HG02943 (cell line): Measurements from ENCODE around the gene RAB3C.
"Not testable (repeated sequence)": the region's sequence is repeated elsewhere in the genome, so short reads cannot be mapped to it uniquely, and the experiment has no call there.

Source experiments
- ATAC-seq: cut with Tn5 transposase; IDR thresholded peaks from one replicate; pipeline ENCODE4 v1.9.1; 2021; ENCODE audit warnings: mild to moderate bottlenecking, low read depth, moderate library complexity; ENCODE audit not compliant: unreplicated experiment

The RAB3C gene

DNA sequence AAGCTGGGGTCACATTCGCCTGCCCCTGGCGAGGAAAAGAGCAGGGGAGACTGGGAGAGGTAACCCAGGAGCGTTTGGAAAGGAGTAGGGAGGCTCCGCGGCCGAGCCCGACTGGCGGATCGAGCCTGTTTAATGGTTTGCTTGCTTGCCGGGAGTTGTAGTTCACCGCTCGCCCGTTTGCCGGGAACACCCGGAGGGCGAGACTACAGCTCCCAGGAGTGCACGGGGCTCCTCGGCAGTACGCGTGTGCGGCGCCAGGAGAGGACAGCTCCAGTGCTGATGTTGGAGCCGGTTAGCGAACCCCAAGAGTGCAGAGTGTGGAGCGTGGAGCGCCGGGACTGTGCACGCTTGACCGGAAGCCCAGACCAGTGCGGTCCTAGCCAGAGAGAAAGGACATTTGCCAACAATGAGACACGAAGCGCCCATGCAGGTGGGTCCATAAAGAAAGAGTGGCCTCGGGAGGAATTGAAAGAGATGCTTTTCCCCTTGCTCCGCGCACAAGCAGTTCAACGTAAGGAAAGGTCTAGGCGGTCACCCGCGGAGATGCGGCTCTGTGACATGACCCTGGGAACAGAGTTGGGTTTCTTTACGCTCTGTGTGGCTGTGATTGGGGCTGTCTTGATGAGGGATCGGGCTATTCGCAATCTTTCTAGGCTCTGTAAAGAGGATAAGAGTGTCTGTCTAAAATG is at the start of gene RAB3C:
TSS of gene RAB3C (plus strand) at position 273 of the 689 bp plus-strand sequence. CDS start at position 407, 134 bp downstream.
- ATAC-seq, result peak; percentile 100

DNA sequence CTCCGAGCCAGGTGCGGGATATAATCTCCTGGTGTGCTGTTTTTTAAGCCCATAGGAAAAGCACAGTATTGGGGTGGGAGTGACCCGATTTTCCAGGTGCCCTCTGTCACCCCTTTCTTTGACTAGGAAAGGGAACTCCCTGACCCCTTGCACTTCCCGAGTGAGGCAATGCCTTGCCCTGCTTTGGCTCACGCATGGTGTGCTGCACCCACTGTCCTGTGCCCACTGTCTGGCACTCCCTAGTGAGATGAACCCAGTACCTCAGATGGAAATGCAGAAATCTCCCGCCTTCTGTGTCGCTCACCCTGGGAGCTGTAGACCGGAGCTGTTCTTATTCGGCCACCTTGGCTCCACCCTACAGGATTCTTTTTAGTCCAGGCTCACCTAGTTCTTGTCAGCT is 40.9 kb upstream of the RAB3C start:
- ATAC-seq, result not testable (repeated sequence)

DNA sequence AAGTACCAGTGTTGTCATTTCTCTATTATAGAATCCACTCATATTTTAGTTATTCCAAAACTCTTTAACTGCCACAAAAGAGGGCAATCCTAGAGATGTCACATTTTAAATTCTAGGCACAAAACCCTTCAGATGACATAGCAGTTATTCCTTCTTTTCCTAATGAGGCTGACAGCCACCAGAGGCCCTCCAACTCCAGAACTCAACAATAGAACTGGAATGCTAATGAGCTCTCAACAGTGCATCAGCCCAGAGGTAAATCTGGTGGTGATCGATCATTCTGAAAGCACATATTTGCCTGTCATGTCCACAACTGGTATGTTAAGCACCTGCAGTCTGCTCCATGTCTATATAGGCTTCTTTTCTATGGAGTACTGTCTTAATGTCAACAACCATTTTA is 40.2 kb upstream of the RAB3C start:
- no peak for ATAC-seq

- no peak for ATAC-seq
Observed at GRCh38 chr5:58543723-58544122, 39.2 kb upstream of the RAB3C start.

- ATAC-seq, result no peak
Observed at GRCh38 chr5:58544195-58544594, 38.7 kb upstream of the RAB3C start.

- ATAC-seq, result no peak
Observed at GRCh38 chr5:58544926-58545325, 37.9 kb upstream of the RAB3C start.

GRCh38 chr5:58545912-58546311 is 37.0 kb upstream of the RAB3C start:
- ATAC-seq, result peak; percentile 98

DNA sequence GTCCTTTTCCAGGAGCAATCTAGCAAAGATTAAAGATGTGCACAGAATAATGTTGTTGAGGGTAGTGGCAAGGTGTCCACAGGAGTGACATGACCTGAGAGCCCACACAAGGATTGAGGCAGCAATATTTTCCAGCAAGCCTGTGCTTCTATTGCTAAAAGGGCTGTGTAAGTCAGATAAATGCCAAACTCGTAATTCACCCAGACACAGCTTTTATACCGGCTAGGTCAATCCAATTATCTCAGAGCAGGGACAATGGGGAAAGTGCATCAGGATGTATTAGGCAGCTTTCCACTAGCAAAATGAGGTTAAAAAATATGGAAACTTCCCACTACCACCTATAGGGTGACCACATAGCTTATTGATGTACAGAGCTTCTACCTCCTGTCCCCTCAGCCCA is 34.8 kb upstream of the RAB3C start:
- no peak for ATAC-seq

GRCh38 chr5:58551492-58551891 is 31.4 kb upstream of the RAB3C start:
- no peak for ATAC-seq

GRCh38 chr5:58557665-58558338 is 25.1 kb upstream of the RAB3C start:
- not testable (repeated sequence) for ATAC-seq

DNA sequence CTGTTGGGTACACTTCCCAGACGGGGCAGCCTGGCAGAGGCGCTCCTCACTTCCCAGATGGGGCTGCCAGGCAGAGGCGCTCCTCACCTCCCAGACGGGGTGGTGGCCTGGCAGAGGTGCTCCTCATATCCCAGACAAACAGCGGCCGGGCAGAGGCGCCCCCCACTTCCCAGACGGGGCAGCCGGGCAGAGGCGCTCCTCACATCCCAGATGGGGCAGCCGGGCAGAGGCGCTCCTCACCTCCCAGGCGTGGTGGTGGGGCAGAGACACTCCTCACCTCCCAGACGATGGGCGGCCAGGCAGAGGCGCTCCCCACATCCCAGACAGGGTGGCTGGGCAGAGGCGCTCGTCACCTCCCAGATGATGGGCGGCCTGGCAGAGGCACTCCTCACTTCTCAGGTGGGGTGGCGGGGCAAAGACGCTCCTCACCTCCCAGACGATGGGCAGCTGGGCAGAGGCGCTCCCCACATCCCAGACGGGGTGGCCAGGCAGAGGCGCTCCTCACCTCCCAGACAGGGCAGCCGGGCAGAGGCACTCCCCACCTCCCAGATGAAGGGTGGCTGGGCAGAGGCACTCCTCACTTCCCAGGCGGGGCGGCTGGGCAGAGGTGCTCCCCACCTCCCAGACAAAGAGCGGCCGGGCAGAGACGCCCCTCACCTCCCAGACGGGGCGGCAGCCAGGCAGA is 19.7 kb upstream of the RAB3C start:
- ATAC-seq, result not testable (repeated sequence)

DNA sequence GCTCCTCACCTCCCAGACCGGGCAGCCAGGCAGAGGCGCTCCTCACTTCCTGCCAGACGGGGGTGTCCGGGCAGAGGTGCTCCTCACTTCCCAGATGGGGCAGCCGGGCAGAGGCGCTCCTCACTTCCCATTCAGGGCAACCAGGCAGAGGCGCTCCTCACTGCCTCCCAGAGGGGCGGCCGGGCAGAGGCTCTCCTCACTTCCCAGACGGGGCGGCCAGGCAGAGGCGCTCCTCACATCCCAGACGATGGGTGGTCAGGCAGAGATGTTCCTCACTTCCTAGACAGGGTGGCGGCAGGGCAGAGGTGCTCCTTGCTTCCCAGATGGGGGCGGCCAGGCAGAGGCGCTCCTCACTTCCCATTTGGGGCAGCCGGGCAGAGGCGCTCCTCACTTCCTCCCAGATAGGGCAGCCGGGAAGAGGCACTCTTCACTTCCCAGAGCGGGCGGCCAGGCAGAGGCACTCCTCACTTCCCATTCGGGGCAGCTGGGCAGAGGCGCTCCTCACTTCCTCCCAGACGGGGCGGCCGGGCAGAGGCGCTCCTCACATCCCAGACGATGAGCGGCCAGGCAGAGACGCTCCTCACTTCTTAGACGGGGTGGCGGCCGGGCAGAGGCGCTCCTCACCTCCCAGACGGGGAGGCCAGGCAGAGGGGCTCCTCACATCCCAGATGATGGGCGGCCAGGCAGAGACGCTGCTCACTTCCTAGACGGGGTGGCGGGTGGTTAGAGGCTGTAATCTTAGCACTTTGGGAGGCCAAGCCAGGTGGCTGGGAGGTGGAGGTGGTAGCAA is 18.6 kb upstream of the RAB3C start:
- ATAC-seq, result not testable (repeated sequence)

GRCh38 chr5:58565033-58565432 is 17.8 kb upstream of the RAB3C start:
- no peak for ATAC-seq

- ATAC-seq, result no peak
Observed at GRCh38 chr5:58571501-58571900, 11.4 kb upstream of the RAB3C start.

GRCh38 chr5:58572973-58573372 is 9.9 kb upstream of the RAB3C start:
- not testable (repeated sequence) for ATAC-seq

DNA sequence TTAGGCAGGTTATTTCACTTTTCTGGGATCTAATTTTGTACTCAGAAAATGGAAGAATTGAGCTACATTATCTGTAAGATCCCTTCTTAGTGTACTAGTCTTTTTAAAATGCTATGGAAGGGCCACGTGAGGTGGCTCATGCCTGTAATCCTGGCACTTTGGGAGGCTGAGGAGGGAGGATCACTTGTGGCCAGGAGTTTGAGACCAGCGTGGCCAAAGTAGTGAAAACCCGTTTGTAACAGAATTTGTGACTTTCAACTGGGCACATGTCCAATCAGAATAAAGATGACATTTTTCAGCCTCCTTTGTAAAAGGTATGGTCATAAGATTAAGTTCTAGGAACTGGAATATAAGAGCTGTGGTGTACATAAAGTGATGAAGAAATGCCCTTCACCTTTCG is 3.1 kb upstream of the RAB3C start:
- no peak for ATAC-seq

DNA sequence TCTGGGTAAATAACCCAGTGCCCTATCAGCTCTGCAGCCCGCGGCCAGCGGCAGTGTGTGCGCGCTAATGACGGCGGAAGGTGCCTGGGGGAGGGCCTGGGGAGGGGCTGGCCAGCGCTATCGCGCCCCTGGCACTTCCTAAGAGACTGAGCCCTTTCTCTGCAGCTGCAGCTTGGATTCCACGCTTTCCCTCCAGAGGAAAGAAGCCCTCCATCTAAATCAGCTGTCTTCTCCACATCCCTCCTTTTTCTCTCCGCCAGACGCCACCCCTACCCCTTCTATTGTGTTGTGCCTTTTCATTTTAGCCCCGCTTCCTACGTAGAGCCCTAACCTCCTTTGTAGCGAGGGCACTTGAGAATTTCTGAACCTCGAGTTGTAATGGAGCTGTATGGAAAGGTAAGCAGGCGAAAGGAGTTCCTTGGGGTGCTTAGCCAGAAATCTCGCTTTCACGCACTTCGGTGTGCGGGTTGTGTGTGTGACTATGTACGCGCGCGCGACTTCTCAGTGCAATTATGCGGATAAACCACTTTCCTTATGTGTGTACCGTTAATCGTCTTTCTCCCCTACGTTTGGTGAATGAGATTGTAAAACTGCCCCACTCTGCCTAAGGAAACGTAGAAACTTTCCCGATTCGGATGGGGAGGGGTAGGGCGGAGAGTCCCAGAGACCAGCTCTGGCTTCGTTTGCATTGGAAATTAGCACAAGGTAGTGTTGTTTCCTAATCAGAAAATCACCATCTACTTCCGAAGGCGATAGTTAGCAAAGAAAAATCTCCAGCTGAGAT is 664 bp upstream of the RAB3C start:
- peak; percentile 21 for ATAC-seq

DNA sequence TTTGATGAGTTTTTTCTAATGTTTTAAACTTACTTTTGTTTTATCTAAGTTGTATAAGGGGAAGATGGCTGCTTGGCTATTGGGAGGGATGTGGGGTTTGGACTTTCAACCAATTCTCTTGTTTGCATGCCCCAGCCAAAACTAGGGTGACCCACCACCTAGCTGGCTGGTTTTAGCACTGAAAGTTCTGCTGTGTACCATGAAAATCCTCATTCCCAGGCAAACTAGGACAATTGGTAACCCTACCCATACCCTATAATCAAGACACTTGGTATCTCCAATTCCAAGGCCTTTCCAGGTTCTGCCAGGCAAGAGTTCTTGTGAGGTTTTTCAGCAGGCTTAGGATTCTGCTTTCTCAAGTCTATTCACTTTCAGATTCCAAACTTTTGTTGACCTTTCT is 13.1 kb downstream of the RAB3C start:
- ATAC-seq, result no peak

DNA sequence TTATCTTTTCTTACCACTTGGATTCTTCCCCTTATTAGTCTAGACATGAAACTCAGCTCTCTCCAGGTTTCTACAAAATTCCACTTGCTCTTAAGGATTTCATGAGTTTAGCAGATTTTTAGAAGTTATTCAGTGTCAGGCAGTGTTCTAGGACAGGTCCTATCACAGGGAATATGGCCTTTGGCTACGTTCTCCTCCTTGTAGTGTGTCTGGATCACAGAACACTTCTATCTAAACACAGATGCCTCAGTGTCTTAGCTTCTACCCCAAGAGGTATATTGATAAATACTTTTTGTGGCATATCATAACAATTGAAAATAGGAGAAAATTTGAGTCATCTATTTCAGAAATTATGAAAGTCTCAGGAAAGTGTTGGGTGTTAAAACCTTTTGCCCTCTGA is 15.6 kb downstream of the RAB3C start:
- no peak for ATAC-seq

- no peak for ATAC-seq
Observed at GRCh38 chr5:58599217-58599616, 16.3 kb downstream of the RAB3C start.
